ENCODE measurements around the gene DKK3.

Gene DKK3

GRCh38 chr11:11931461-11932055, 76.9 kb downstream of the DKK3 start:
- no peak for DNase-seq

- DNase-seq, result no peak
Measured at GRCh38 chr11:11929920-11930319, 78.5 kb downstream of the DKK3 start.

DNA sequence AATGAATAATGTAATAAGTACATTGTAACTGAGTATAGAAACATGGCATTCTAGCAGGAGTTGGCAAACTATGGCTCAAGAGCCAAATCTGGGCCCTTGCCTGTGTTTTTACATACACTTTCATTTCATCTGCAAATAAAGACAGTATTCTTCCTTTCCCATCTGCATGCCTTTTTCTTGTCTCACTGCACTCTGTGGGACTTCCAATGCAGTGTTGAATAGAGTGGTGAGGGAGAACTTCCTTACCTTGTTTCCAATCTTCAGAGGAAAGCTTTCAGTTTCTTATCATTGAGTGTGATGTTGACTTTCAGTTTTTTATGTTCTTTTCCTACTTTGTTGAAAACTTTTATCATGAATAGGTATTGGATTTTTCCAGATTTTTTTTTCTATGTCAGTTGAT, 84.6 kb downstream of the DKK3 start:
- DNase-seq, result no peak

DNA sequence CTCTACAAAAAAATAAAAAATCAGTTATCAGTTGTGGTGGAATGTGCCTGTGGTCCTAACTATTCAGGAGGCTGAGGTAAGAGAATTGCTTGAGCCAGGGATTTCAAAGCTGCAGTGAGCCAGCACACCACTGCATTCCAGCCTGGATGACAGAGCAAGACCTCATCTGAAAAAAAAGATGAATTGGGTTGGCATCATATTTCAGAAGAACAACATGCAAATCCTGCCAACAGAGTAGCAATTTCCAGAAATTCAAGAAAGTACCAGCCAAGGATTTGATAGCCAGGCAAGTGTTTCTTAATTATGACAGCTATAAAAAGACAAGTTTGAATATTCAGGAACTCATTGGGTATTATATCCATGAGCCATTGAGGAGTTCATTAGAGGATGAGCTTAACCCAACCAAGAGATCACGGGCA, 91.4 kb downstream of the DKK3 start:
- no peak for DNase-seq

DNA sequence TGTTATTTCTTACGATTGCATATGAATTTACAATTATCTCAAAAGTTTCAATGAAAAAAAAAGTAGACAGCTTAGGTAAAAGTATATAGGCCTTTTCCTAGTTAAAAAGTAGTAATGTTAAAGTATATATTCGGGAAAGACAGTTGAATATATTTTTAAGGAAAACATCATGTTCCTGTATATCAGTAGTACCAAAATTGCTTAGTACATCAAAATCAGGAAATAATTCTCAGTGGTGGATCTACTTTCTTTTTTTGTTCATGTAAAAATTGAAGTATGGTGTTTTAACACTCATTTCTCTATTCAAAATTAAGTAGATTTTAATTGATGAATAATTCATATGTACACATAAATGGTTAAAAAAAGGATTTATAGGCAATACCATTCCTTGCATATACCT, 92.8 kb downstream of the DKK3 start:
- no peak for DNase-seq

GRCh38 chr11:11913395-11913794, 95.0 kb downstream of the DKK3 start:
- DNase-seq, result no peak
